HEK293T (cell line): ENCODE results near the gene KRT20.

Experiments
- CTCF ChIA-PET: fragments of 350-600 bp; formaldehyde crosslinking; extraction: SDS; loops from one replicate; lab custom pipeline; 2021; ENCODE audit warnings: antibody characterized with exemption, inconsistent platforms; lab: Yijun Ruan, JAX
- POLR2A ChIA-PET: fragments of 350-600 bp; formaldehyde crosslinking; extraction: SDS; loops from one replicate; lab custom pipeline; 2020; ENCODE audit warnings: antibody characterized with exemption, inconsistent platforms; lab: Yijun Ruan, JAX
- DNase-seq: peaks from one replicate; pipeline ENCODE4 v3.0.0; 2012; ENCODE audit warnings: mixed read lengths; ENCODE audit errors: extremely low spot score
- ARNT ChIP-seq: fragments of 450-650 bp; IDR thresholded peaks from 2 replicates; pipeline ENCODE4 v1.6.1; 2017; ENCODE audit warnings: mild to moderate bottlenecking
- BHLHE40 ChIP-seq: fragments of 450-650 bp; IDR thresholded peaks from 2 replicates; pipeline ENCODE4 v1.6.1; 2016; ENCODE audit warnings: mild to moderate bottlenecking, moderate library complexity, borderline replicate concordance
- CTBP1 ChIP-seq: fragments of 450-650 bp; IDR thresholded peaks from 2 replicates; pipeline ENCODE4 v1.6.1; 2016; ENCODE audit warnings: borderline replicate concordance
- ELF4 ChIP-seq: fragments of 450-650 bp; IDR thresholded peaks from 2 replicates; pipeline ENCODE4 v1.6.1; 2017; ENCODE audit warnings: antibody characterized with exemption
- FOXA1 ChIP-seq: fragments of 450-650 bp; IDR thresholded peaks from 2 replicates; pipeline ENCODE4 v1.6.1; 2016; ENCODE audit warnings: mild to moderate bottlenecking
- FOXK2 ChIP-seq: fragments of 450-650 bp; IDR thresholded peaks from 2 replicates; pipeline ENCODE4 v1.6.1; 2016; ENCODE audit warnings: mild to moderate bottlenecking
- FOXM1 ChIP-seq: fragments of 450-650 bp; IDR thresholded peaks from 2 replicates; pipeline ENCODE4 v1.6.1; 2017; ENCODE audit warnings: mild to moderate bottlenecking, borderline replicate concordance
- HDGF ChIP-seq: fragments of 450-650 bp; IDR thresholded peaks from 2 replicates; pipeline ENCODE4 v1.6.1; 2017; ENCODE audit warnings: antibody characterized with exemption, borderline replicate concordance
- L3MBTL2 ChIP-seq: fragments of 450-650 bp; conservative IDR thresholded peaks from 2 replicates; pipeline ENCODE4 v1.6.1; 2016; ENCODE audit warnings: mild to moderate bottlenecking
- LEF1 ChIP-seq: fragments of 450-650 bp; IDR thresholded peaks from 2 replicates; pipeline ENCODE4 v1.6.1; 2017; ENCODE audit warnings: mild to moderate bottlenecking, borderline replicate concordance
- NFRKB ChIP-seq: fragments of 450-650 bp; IDR thresholded peaks from 2 replicates; pipeline ENCODE4 v1.6.1; 2016; ENCODE audit warnings: mild to moderate bottlenecking, moderate library complexity
- PKNOX1 ChIP-seq: fragments of 450-650 bp; IDR thresholded peaks from 2 replicates; pipeline ENCODE4 v1.6.1; 2016
- SP1 ChIP-seq: fragments of 450-650 bp; IDR thresholded peaks from 2 replicates; pipeline ENCODE4 v1.6.1; 2017
- SUZ12 ChIP-seq: fragments of 450-650 bp; IDR thresholded peaks from 2 replicates; pipeline ENCODE4 v1.6.1; 2016; ENCODE audit warnings: mild to moderate bottlenecking
- TARDBP ChIP-seq: fragments of 450-650 bp; IDR thresholded peaks from 2 replicates; pipeline ENCODE4 v1.6.1; 2016
- ZNF384 ChIP-seq: fragments of 450-650 bp; IDR thresholded peaks from 2 replicates; pipeline ENCODE4 v1.6.1; 2016

KRT20 gene

GRCh38 chr17:40903129-40903847, 18.2 kb upstream of the KRT20 start:
- POLR2A ChIA-PET: no interaction called here
- no peak for TF ChIP-seq L3MBTL2
- no peak for TF ChIP-seq FOXM1
- TF ChIP-seq PKNOX1: no peak
- TF ChIP-seq ARNT: no peak
- no peak for TF ChIP-seq TARDBP
- TF ChIP-seq FOXK2: no peak
- no peak for TF ChIP-seq LEF1
- no peak for TF ChIP-seq FOXA1
- no peak for TF ChIP-seq ZNF384
- TF ChIP-seq BHLHE40: no peak
- TF ChIP-seq SP1: no peak
- TF ChIP-seq NFRKB: no peak
- no peak for TF ChIP-seq CTBP1
- TF ChIP-seq HDGF: no peak
- TF ChIP-seq SUZ12: no peak
- TF ChIP-seq ELF4: no peak
- CTCF ChIA-PET: no interaction called here
- DNase-seq: no peak

DNA sequence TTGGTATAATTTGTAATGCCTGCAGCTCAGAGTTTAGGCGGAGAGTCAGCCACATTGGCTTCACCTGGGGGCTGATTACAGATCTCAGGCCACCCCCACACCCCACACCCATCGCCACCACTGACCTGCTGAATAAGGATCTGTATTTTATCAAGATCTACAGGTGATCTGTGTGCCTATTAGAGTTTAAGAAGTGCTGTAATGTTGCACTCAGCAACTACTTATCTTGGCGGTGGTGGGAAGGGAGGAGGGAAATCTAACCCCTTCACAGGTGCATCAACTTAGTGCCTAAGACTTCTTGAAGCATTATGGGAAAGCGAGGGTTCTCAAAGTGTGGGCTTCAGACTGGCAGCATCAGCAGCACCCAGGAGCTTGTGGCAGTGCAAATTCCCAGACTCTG, 17.5 kb upstream of the KRT20 start:
- POLR2A ChIA-PET: no interaction called here
- no peak for DNase-seq
- no peak for TF ChIP-seq FOXK2
- TF ChIP-seq L3MBTL2: no peak
- TF ChIP-seq ELF4: no peak
- TF ChIP-seq ARNT: no peak
- TF ChIP-seq FOXA1: no peak
- no peak for TF ChIP-seq ZNF384
- TF ChIP-seq LEF1: no peak
- no peak for TF ChIP-seq FOXM1
- TF ChIP-seq CTBP1: no peak
- no peak for TF ChIP-seq PKNOX1
- no peak for TF ChIP-seq SUZ12
- CTCF ChIA-PET: interaction anchor here (2.0 kb wide), 1 partner anchor 17 kb away, joined by 7 read pairs; the partner anchor contains the start of gene KRT20

DNA sequence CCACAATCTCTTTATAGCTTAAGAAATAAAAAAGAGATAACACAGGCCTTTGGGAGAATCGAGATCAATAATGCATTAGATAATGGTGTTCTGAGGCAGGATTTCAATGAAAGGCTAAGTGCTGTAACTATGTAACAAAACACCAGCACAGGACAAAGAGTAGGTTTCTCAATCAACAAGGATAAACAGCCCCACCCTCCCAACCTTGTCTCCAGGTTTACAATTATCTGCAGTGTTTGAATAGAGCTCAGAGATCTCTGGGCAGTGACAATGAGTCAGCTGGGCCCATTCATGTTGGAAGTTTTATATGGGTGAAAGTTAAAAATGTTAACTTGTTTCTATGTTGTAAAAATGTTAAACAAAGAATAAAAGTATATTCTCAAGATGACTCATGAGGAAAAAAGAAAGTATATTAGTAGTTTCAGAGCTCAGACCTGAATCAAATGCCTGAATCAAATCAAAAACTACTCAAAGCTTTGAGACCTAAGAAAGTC, 17.0 kb upstream of the KRT20 start:
- CTCF ChIA-PET: interaction anchor here (2.0 kb wide), 1 partner anchor 17 kb away, joined by 7 read pairs; the partner anchor contains the start of gene KRT20
- DNase-seq: no peak
- TF ChIP-seq ELF4 (no peak), SUZ12 (no peak), LEF1 (no peak), HDGF (no peak), SP1 (no peak), L3MBTL2 (no peak), FOXM1 (no peak), CTBP1 (no peak), PKNOX1 (no peak), FOXK2 (no peak), FOXA1 (no peak), ZNF384 (no peak), TARDBP (no peak), NFRKB (no peak), BHLHE40 (no peak), ARNT (no peak)
- POLR2A ChIA-PET: no interaction called here

GRCh38 chr17:40900809-40901356, 15.8 kb upstream of the KRT20 start:
- TF ChIP-seq ARNT (no peak), SUZ12 (no peak), PKNOX1 (no peak), TARDBP (no peak), FOXK2 (no peak), SP1 (no peak), LEF1 (no peak), FOXA1 (no peak), BHLHE40 (no peak), HDGF (no peak), NFRKB (no peak), ZNF384 (no peak), L3MBTL2 (no peak), CTBP1 (no peak), FOXM1 (no peak), ELF4 (no peak)
- DNase-seq: no peak
- POLR2A ChIA-PET: interaction anchor here (0.9 kb wide), 1 partner anchor 82 kb away, joined by 3 read pairs; no protein-coding TSS in a partner anchor
- CTCF ChIA-PET: interaction anchor here (0.9 to 2.0 kb wide), 2 partner anchors 16 to 748 kb away, joined by 3 to 7 read pairs; partner anchors contain the start of gene KRT20

DNA sequence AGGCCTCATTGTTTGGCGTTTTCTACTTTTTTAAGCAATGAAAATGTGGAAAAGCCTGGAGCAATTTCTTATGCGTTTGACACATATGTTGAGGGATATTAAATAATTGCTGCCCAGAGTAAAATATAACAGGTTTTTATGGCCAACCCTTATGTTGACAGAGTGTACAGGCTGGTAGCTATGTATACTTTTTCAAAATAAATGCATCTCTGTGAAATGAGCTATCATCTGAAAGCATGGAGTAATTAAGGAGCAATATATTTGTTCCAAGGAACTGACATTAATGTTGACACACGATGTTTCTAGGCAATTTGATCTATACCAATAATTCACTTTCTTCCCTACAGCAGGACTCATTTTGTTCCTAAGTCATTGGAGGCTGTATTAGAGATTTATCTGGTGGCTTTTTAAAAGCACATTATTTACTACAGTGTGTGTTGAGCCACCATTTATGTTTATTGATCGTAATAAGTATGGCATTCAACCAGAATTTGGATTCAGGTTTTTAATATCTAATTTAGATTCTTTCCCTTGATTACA, 11.9 kb upstream of the KRT20 start:
- TF ChIP-seq PKNOX1: no peak
- TF ChIP-seq FOXK2: no peak
- TF ChIP-seq FOXA1: no peak
- TF ChIP-seq ARNT: no peak
- no peak for TF ChIP-seq NFRKB
- TF ChIP-seq TARDBP: no peak
- no peak for TF ChIP-seq CTBP1
- TF ChIP-seq ELF4: no peak
- TF ChIP-seq FOXM1: no peak
- no peak for TF ChIP-seq BHLHE40
- no peak for TF ChIP-seq LEF1
- TF ChIP-seq SP1: no peak
- DNase-seq: no peak
- CTCF ChIA-PET: no interaction called here

More for the DNA sequence above, 11.9 kb upstream of the KRT20 start:
- POLR2A ChIA-PET: no interaction called here
